ENCODE measurements around the gene TMEM89.

DNA sequence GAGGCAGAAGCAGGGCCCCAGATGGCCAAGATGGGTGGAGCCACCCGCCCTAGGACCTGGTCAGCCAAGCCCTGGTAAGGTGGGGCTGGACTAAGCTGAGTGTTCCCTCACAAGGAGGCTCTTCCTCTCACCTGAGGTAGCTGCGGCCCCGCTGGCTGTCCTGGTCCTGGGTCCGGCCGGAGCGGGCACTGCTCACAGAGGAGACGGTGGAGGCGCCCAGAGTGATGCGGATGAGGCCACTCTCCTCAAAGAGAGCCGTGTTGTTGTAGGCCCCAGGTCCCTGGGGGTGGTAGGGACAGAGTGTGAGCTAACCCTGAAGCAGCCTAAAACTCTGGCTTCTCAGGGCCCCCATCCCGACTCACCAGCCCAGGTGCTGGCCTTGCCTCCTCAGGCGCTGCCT is 21.0 kb upstream of the TMEM89 start:
- TF ChIP-seq, protein P1, sequence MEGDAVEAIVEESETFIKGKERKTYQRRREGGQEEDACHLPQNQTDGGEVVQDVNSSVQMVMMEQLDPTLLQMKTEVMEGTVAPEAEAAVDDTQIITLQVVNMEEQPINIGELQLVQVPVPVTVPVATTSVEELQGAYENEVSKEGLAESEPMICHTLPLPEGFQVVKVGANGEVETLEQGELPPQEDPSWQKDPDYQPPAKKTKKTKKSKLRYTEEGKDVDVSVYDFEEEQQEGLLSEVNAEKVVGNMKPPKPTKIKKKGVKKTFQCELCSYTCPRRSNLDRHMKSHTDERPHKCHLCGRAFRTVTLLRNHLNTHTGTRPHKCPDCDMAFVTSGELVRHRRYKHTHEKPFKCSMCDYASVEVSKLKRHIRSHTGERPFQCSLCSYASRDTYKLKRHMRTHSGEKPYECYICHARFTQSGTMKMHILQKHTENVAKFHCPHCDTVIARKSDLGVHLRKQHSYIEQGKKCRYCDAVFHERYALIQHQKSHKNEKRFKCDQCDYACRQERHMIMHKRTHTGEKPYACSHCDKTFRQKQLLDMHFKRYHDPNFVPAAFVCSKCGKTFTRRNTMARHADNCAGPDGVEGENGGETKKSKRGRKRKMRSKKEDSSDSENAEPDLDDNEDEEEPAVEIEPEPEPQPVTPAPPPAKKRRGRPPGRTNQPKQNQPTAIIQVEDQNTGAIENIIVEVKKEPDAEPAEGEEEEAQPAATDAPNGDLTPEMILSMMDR (IDR thresholded peaks at IDR 0.05), result no peak
- no peak for TF ChIP-seq POLR2AphosphoS5 (IDR thresholded peaks at IDR 0.05)
- TF ChIP-seq EP300 (IDR thresholded peaks at IDR 0.05), result no peak
